K562 (cell line): ENCODE results near the gene PLEKHA1.

Source experiments
- JUN ChIP-seq, 2 experiments: sonication (generic) in 1 of 2; formaldehyde crosslinking in 1 of 2; IDR thresholded peaks; 2 replicates each; pipeline versions ENCODE4 v1.6.1 to v1.8.0; 2012 to 2022; ENCODE audit warnings: borderline replicate concordance in 2 of 2, mild to moderate bottlenecking in 2 of 2, improper control_type of control experiment in 1 of 2, low read depth in 1 of 2, low read length in 1 of 2, missing genetic modification reagents in 1 of 2
- JUNB ChIP-seq: fragments of 450-650 bp; formaldehyde crosslinking; conservative IDR thresholded peaks from 2 replicates; pipeline ENCODE4 v1.4.0; 2020; ENCODE audit warnings: mild to moderate bottlenecking
- MTF1 ChIP-seq: fragments of 250-450 bp; sonication (Bioruptor Pico); IDR thresholded peaks from 2 replicates; pipeline ENCODE4 v1.9.0; 2021; ENCODE audit warnings: moderate library complexity, mild to moderate bottlenecking, inconsistent platforms, borderline replicate concordance
- SMARCA5 ChIP-seq: fragments of 450-650 bp; IDR thresholded peaks from 2 replicates; pipeline ENCODE4 v1.6.1; 2016
- TF ChIP-seq, protein P1 (sequence below), 3 experiments: IDR thresholded peaks in 2 of 3; conservative IDR thresholded peaks in 1 of 3; 2 replicates each; pipeline ENCODE4 v1.5.1; 2011 to 2012; ENCODE audit warnings: low read length in 3 of 3, mild to moderate bottlenecking in 3 of 3, control low read depth in 2 of 3, improper control_type of control experiment in 1 of 3, inconsistent platforms in 1 of 3, low read depth in 1 of 3, mixed read lengths in 1 of 3, moderate library complexity in 1 of 3; ENCODE audit not compliant: insufficient read depth in 2 of 3
- TF ChIP-seq, protein P2 (sequence below): fragments of 450-650 bp; IDR thresholded peaks from 2 replicates; pipeline ENCODE4 v1.6.1; 2017; ENCODE audit warnings: mild to moderate bottlenecking, moderate library complexity

- TF ChIP-seq, protein P1, sequence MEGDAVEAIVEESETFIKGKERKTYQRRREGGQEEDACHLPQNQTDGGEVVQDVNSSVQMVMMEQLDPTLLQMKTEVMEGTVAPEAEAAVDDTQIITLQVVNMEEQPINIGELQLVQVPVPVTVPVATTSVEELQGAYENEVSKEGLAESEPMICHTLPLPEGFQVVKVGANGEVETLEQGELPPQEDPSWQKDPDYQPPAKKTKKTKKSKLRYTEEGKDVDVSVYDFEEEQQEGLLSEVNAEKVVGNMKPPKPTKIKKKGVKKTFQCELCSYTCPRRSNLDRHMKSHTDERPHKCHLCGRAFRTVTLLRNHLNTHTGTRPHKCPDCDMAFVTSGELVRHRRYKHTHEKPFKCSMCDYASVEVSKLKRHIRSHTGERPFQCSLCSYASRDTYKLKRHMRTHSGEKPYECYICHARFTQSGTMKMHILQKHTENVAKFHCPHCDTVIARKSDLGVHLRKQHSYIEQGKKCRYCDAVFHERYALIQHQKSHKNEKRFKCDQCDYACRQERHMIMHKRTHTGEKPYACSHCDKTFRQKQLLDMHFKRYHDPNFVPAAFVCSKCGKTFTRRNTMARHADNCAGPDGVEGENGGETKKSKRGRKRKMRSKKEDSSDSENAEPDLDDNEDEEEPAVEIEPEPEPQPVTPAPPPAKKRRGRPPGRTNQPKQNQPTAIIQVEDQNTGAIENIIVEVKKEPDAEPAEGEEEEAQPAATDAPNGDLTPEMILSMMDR (IDR thresholded peaks at IDR 0.05 in 2 of 3, conservative IDR thresholded peaks at IDR 0.05 in 1 of 3; ENCODE audit: insufficient read depth in 2 of 3, low read depth in 1 of 3, low read length in 3 of 3): no peak
- TF ChIP-seq, protein P2, sequence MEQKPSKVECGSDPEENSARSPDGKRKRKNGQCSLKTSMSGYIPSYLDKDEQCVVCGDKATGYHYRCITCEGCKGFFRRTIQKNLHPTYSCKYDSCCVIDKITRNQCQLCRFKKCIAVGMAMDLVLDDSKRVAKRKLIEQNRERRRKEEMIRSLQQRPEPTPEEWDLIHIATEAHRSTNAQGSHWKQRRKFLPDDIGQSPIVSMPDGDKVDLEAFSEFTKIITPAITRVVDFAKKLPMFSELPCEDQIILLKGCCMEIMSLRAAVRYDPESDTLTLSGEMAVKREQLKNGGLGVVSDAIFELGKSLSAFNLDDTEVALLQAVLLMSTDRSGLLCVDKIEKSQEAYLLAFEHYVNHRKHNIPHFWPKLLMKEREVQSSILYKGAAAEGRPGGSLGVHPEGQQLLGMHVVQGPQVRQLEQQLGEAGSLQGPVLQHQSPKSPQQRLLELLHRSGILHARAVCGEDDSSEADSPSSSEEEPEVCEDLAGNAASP: no peak
- TF ChIP-seq JUNB (no peak), SMARCA5 (no peak), JUN (IDR thresholded peaks at IDR 0.05; ENCODE audit: borderline replicate concordance, low read depth, low read length) (no peak), JUN (CRISPR knock-in tag; IDR thresholded peaks at IDR 0.05; ENCODE audit: borderline replicate concordance) (no peak), MTF1 (no peak)
Observed at GRCh38 chr10:122374237-122374858, at the start of gene PLEKHA1.
